Right lobe of liver (tissue), 6 donors: ENCODE data around the gene CLSTN2. TPM values are rescaled to one million over a fixed set of nuclear protein-coding genes. Genes with fewer than 3 reads are reported as not detected.

Source experiments
- ATAC-seq, 4 donors: fragments of 200-7000 bp; cut with Tn5 transposase; one replicate each; pipeline ENCODE4 v1.9.1; 2020; ENCODE audit warnings: mild to moderate bottlenecking in 4 of 4, moderate library complexity in 4 of 4
- DNase-seq, 3 donors: peaks; one replicate each; pipeline ENCODE4 v3.0.0-alpha.2; 2020
- H3K27ac ChIP-seq, 3 donors: fragments of 200-600 bp; one replicate each; pipeline ENCODE4 v1.8.0; 2022
- H3K27me3 ChIP-seq, 2 donors: fragments of 200-600 bp; one replicate each; pipeline ENCODE4 v1.8.0; 2022
- H3K36me3 ChIP-seq, 4 donors: fragments of 200-600 bp; sonication (generic) in 1 of 4; one replicate each; pipeline versions ENCODE4 v1.5.1 to v1.8.0; 2017 to 2022; ENCODE audit warnings: control low read depth in 1 of 4
- H3K4me1 ChIP-seq, 4 donors: fragments of 200-600 bp; sonication (generic) in 1 of 4; one replicate each; pipeline versions ENCODE4 v1.5.1 to v1.8.0; 2017 to 2022; ENCODE audit warnings: control low read depth in 1 of 4
- H3K4me3 ChIP-seq, 3 donors: fragments of 200-600 bp; one replicate each; pipeline ENCODE4 v1.8.0; 2022
- H3K9me3 ChIP-seq, 4 donors: fragments of 200-600 bp; sonication (generic) in 1 of 4; one replicate each; pipeline versions ENCODE4 v1.5.1 to v1.8.0; 2017 to 2022; ENCODE audit warnings: control low read depth in 1 of 4
- POLR2A ChIP-seq: fragments of 450-650 bp; IDR thresholded peaks from one replicate; pipeline ENCODE4 v1.6.1; 2017; ENCODE audit warnings: antibody characterized with exemption, mild to moderate bottlenecking
- WGBS: methylation state at CpG from one replicate; pipeline ENCODE4 v1.1.6; 2018; ENCODE audit warnings: low coverage, low lambda C conversion rate; ENCODE audit not compliant: insufficient coverage; ENCODE audit errors: missing lambda C conversion rate; 5-methylcytosine and 5-hydroxymethylcytosine counted together
- intact Hi-C, 2 donors: fragments of 100-400 bp; cut with DNase I; formaldehyde crosslinking; loops; one replicate each; pipeline versions ENCODE4 v1.11.2 to v1.14.1; 2022
- total RNA-seq, 6 experiments: library from RNA; depleted of rRNA in 2 of 6; stranded (reverse); fragments of >200 nt in 2 of 6; fragmentation: NEBNext Ultra II Directional in 3 of 6; extraction: Animal tissue kit (Norgen Biotek cat#: 25700) in 3 of 6; gene quantifications; one replicate each; pipeline versions ENCODE4 v1.1.0 to v1.2.4, GENCODE V29; 2016 to 2023
- TF ChIP-seq, protein P1 (sequence below), 4 donors: fragments of 200-600 bp in 3 of 4; fragments of 450-650 bp in 1 of 4; IDR thresholded peaks; one replicate each; pipeline versions ENCODE4 v1.5.1 to v1.8.0; 2016 to 2022; ENCODE audit warnings: antibody characterized with exemption in 4 of 4, mild to moderate bottlenecking in 2 of 4
- donor health status: DM: no; HTN: yes; CAD: no.
- donor health status: DM: no; HTN: no; CAD: no.
- donor health status: DM: no; HTN: no; CAD: no.
- donor health status: DM: no; HTN: yes; CAD: no.
- donor health status: DM: no; HTN: yes; CAD: no.

The CLSTN2 gene
- total RNA-seq, 6 experiments from 2014 or later, result 1.0 to 3.3 (median 2.0) TPM

DNA sequence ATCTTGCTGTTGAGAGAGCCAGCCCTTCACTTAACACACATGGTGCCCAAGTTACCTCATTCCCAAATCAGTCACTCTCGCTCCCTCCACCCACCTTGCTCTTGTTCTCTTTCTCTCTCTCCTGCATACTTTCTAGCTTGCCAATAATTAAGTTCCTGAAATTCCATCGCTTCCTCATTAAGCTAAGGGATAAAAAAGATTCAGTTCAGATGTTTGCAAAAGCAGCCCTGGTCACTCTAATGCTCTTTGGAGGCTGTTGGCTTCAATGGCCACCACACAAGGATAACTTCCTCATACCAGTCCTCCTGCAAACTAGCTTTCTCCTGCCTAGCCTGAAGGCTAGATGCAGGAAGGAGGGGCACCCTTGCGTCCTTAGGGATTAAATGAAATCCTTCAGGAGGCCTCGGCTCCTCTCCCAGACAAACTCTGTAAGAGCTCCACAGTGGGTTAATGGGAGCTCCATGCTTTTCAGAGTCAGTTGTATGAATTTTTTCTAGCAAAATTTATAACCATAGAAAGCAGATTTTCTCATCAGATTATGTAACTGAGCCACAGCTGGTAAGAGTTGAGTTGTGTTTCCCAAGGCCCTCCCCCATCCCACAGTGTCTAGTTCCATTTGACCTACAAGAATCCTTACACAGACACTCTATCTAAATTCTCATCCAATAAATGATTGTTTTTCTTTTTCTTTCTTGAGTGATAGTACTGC, 566.2 kb downstream of the CLSTN2 start:
- DNase-seq (no peak), ATAC-seq (no peak)
- Histone ChIP-seq H3K27me3 (no peaks in the 10 kb centered on the region), H3K27ac (no peak overlapping the region), H3K4me3 (no peak overlapping the region), H3K4me1 (no peaks in the 10 kb centered on the region), H3K9me3 (no peaks in the 10 kb centered on the region), H3K36me3 (no peaks in the 10 kb centered on the region)
- WGBS, result 83% methylated on average over 4 of the region's 4 CpGs
- intact Hi-C loops, result no loop called here
- TF ChIP-seq, protein P1, sequence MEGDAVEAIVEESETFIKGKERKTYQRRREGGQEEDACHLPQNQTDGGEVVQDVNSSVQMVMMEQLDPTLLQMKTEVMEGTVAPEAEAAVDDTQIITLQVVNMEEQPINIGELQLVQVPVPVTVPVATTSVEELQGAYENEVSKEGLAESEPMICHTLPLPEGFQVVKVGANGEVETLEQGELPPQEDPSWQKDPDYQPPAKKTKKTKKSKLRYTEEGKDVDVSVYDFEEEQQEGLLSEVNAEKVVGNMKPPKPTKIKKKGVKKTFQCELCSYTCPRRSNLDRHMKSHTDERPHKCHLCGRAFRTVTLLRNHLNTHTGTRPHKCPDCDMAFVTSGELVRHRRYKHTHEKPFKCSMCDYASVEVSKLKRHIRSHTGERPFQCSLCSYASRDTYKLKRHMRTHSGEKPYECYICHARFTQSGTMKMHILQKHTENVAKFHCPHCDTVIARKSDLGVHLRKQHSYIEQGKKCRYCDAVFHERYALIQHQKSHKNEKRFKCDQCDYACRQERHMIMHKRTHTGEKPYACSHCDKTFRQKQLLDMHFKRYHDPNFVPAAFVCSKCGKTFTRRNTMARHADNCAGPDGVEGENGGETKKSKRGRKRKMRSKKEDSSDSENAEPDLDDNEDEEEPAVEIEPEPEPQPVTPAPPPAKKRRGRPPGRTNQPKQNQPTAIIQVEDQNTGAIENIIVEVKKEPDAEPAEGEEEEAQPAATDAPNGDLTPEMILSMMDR (IDR thresholded peaks at IDR 0.05), result no peak
- TF ChIP-seq POLR2A, result no peak

DNA sequence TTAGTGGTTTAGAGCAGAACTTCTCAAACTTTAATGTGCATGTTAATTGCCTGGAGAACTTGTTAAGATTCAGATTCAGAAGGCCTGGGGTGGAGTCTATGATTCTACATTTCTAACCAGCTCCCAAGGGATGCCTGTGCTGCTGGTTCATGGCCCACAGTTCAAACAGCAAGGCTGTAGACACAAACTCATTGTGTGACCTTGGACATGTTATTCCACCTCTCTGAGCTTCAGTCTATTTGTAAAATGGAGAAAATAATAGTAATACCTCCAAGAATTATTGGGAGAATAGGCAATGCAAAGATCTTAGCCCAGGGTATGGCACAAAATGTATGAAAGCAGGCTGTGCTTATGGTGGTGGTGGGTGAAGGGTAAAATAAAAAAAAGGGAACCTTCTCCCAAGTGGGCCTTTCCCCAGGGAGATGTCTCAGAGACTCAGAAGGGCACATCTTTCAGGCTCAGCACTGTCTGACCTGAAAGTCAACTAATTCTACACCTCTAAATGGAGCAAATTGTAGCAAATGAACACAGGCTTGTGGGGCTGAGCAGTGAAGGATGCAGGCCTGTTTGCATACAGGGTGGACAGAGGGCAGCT, 566.9 kb downstream of the CLSTN2 start:
- H3K36me3 ChIP-seq, result no peaks in the 10 kb centered on the region
- H3K27me3 ChIP-seq, result no peaks in the 10 kb centered on the region
- intact Hi-C loops, result no loop called here
- H3K27ac ChIP-seq, result no peak overlapping the region
- H3K4me1 ChIP-seq, result no peaks in the 10 kb centered on the region
- H3K9me3 ChIP-seq, result no peaks in the 10 kb centered on the region
- TF ChIP-seq POLR2A, result no peak
- TF ChIP-seq, protein P1 (IDR thresholded peaks at IDR 0.05), result no peak
- no peak overlapping the region for H3K4me3 ChIP-seq
- no peak for DNase-seq
- ATAC-seq, result no peak

DNA sequence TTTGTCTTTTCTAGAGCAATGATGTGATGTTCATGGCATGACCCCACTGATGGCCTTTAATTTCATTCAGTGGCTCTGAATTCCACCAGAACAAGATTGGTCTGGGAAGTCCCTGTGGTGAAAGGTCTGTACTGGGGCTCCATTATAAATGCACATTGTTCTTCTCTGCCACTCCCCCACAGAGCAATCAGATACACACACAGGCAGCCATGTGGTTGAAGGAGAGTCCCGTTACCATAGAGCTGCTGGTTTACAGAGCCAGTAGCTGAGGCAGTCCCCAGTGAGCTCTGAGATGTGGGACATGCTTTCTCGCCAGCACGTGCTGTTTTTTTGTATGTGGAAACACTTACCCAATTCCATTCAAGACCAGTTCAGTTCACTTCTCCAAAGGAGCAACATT, 570.2 kb downstream of the CLSTN2 start:
- Histone ChIP-seq H3K9me3 (no peaks in the 10 kb centered on the region), H3K4me1 (no peaks in the 10 kb centered on the region), H3K36me3 (no peaks in the 10 kb centered on the region), H3K4me3 (no peak overlapping the region), H3K27ac (no peak overlapping the region), H3K27me3 (no peaks in the 10 kb centered on the region)
- ATAC-seq (peak in 1 of 4 donors; percentile 40), DNase-seq (no peak)
- TF ChIP-seq POLR2A, result no peak
- intact Hi-C loops, result no loop called here
- 24% methylated on average over 2 of the region's 3 CpGs for WGBS

DNA sequence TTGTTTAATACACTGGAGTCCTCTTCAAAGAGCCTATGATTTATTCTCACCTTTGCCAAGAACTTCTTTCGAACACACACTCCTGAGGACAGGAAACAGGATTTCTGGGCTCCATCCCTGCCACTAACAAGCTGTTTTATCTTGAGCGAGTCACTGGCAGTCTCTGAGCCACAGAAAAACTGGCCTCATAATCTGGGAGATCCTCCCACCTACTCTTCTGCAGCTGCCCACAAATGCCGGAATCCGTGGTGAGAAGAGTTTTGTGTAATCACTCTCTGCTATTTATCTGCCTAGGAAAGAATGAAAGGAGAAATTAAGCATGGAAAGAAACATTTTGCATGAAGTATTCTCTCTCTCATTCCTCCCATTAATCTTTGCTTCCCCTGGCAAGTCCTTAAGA, 570.9 kb downstream of the CLSTN2 start:
- TF ChIP-seq POLR2A, result no peak
- TF ChIP-seq, protein P1 (IDR thresholded peaks at IDR 0.05), result no peak
- WGBS, result 47% methylated on average over 4 of the region's 4 CpGs
- intact Hi-C loops, result no loop called here

DNA sequence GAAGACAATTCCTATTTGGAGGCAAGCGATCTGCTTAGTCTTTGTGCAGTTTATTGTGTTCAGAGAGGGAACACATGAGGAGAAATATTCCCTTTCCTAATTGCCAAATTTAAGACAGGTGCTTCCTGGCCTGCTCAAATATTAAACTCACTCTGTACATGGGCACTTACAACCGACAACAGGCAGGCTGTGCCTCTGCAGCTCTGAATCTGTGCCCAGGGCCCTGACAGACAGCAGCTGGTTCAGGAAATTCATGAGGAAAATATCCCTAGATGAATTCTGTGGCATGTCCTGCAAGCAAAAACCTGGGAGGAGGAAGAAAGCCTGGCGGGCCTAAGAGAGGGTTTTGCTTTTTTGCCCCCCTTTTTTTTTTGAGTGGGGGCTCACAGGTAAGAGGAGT, 573.6 kb downstream of the CLSTN2 start:
- 46% methylated on average over 3 of the region's 3 CpGs for WGBS
- Histone ChIP-seq H3K4me1 (no peaks in the 10 kb centered on the region), H3K4me3 (no peak overlapping the region), H3K36me3 (no peaks in the 10 kb centered on the region), H3K9me3 (no peaks in the 10 kb centered on the region), H3K27me3 (no peaks in the 10 kb centered on the region), H3K27ac (no peak overlapping the region)
- no peak for ATAC-seq
- no peak for DNase-seq
- intact Hi-C loops, result no loop called here
- TF ChIP-seq, protein P1 (IDR thresholded peaks at IDR 0.05), result no peak
- TF ChIP-seq POLR2A, result no peak

More for the DNA sequence above, 570.9 kb downstream of the CLSTN2 start:
- ATAC-seq (no peak), DNase-seq (no peak)
- no peaks in the 10 kb centered on the region for H3K9me3 ChIP-seq
- no peaks in the 10 kb centered on the region for H3K36me3 ChIP-seq
- no peak overlapping the region for H3K27ac ChIP-seq
- no peaks in the 10 kb centered on the region for H3K4me1 ChIP-seq
- no peak overlapping the region for H3K4me3 ChIP-seq
- H3K27me3 ChIP-seq, result no peaks in the 10 kb centered on the region
